Fibroblast of skin of left biceps (primary cell): Measurements from ENCODE around the gene DCHS1.
A peak's percentile ranks its signal among the peaks of the same experiment; 100 is the strongest.

ENCODE experiments used
- DNase-seq, 2 experiments: peaks; one replicate each; pipeline ENCODE4 v3.0.0-alpha.2; 2013; ENCODE audit warnings: low read depth in 2 of 2

The DCHS1 gene

GRCh38 chr11:6594142-6594768 lies 61.4 kb downstream of the DCHS1 start:
- DNase-seq = no peak

DNA sequence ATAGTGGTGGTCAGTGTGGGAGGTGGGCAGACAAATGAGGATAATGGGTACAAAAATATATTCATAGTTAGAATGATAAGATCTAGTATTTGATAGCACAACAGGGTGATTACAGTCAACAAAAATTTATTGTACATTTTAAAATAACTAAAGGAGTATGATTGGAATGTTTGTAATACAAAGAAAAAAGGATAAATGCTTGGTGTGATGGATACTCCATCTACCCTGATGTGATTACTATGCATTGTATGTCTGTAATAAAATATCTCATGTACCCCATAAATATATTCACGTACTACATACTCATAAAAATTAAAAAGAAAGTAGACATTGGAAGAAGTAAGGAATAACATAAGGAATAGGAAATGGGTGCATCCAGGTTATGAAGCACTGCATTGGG lies 67.6 kb downstream of the DCHS1 start:
- DNase-seq = no peak

GRCh38 chr11:6587360-6587953 lies 68.2 kb downstream of the DCHS1 start:
- no peak for DNase-seq

DNA sequence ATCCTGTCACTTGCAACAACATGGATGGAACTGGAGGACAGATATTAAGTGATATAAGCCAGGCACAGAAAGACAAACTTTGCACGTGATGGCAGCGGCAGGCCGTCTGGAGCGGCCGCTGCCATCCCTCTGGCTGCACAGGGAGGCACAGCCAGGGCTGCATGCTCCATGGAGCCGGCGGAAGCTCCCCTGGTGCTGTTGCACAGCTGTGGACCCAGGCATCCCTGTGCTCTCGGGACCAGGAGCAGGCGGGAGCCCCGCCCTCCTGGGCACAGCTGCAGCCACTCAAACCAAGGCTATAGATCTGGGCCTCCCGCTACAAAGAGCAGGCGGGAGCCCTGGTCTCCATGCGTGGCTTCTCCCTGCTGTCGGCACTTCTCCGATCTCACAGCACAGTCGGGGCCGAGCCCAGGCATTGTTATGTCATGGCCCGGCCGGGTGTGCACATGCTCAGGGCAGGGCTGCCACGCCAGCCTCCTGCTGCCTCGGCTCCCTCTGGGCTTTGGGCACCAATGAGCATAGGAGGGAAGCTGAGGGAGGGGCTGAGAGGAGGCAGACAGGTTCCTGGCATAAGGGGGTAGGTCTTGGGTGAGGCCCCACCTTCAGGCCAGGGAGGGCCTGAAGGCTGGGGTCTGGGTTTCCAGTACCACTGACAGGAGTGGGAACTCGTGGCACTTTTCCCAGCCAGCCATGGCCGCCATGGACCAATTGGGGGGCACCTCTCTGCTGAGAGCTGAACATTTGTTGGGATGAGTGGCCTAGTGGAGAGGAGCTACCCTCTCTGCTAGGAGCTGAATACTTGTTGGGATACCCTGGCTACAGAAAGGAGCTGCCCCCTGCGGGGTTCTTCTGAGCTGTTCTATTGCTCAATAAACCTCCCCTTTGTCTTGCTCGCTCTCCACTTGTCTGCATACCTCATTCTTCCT lies 68.9 kb downstream of the DCHS1 start:
- DNase-seq = no peak

DNA sequence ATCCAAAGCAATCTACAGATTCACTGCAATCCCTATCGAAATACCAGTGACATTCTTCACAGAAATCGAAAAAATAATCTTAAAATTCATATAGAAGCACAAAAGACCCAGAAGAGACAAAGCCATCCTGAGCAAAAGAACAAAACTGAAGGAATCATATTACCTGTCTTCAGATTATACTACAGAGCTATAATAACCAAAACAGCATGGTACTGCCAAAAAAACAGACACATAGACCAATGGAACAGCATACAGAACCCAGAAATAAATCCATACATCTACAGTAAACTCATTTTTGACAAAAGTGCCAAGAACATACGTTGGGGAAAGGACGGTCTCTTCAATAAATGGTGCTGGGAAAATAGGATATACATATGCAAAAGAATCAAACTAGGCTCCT lies 71.1 kb downstream of the DCHS1 start:
- no peak for DNase-seq

GRCh38 chr11:6583584-6583983 lies 72.0 kb downstream of the DCHS1 start:
- DNase-seq = no peak

DNA sequence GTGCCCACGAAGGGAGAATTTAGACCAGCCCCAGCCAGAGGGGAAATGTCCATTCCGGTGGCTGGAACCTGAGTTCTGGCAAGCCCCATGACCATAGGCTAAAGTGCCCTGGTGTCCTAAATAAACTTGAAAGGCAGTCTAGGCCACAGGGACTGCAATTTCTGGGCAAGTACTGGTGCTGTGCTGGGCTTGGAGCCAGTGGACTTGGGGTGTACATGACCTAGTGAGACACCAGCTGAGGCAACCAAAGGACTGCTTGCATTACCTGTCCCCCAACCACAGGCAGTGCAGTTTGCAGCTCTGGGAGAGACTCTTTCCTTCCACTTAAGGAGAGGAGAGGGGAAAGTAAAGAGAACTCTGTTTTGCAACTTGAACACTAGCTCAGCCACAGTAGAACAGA lies 75.9 kb downstream of the DCHS1 start:
- DNase-seq = no peak

- no peak for DNase-seq
Observed at GRCh38 chr11:6578134-6578533, 77.5 kb downstream of the DCHS1 start.

GRCh38 chr11:6576471-6577373 lies 78.9 kb downstream of the DCHS1 start:
- peak; percentile 77 to 80 for DNase-seq

- DNase-seq = no peak
Observed at GRCh38 chr11:6574816-6575715, 80.5 kb downstream of the DCHS1 start.

- DNase-seq = peak; percentile 57 to 58
Observed at GRCh38 chr11:6572215-6572614, 83.4 kb downstream of the DCHS1 start.

DNA sequence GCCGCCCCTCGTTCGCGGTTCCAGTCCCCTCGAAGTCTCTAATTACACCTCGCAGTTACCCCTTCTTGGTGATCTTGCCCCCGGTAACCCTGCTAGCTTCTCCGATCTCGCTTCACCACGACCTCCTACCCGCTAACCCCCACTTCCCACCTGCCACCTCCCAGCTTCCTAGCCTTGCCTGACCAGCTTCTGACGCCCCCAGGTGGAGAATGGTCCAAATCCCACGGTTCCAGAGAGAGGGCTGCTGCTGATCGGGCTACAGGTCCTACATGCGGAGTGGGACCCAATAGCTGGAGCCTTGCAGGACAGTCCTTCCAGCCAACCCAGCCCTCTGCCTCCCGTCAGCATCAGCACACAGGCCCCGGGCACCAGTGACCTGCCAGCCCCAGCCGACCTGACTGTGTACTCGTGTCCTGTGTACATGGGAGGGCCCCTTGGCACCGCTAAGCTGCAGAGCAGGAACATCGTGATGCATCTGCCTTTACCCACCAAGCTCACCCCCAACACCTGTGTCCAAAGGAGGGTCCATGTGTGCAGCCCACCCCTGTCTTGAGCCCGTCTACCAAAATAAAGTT lies 84.1 kb downstream of the DCHS1 start:
- no peak for DNase-seq
